ENCODE measurements around the gene NPHP4.

Gene NPHP4

GRCh38 chr1:5989286-5989605 is 3.0 kb downstream of the NPHP4 start:
- DNase-seq: no peak

GRCh38 chr1:5988596-5989285 is 3.5 kb downstream of the NPHP4 start:
- DNase-seq: no peak

GRCh38 chr1:5986018-5986417 is 6.2 kb downstream of the NPHP4 start:
- DNase-seq: no peak

GRCh38 chr1:5985250-5985649 is 7.0 kb downstream of the NPHP4 start:
- DNase-seq: no peak

GRCh38 chr1:5983361-5984103 is 8.7 kb downstream of the NPHP4 start:
- DNase-seq: no peak

GRCh38 chr1:5982868-5983267 is 9.4 kb downstream of the NPHP4 start:
- no peak for DNase-seq

- DNase-seq: no peak
Observed at GRCh38 chr1:5982276-5982675, 9.9 kb downstream of the NPHP4 start.

- no peak for DNase-seq
Observed at GRCh38 chr1:5981009-5981380, 11.2 kb downstream of the NPHP4 start.

- no peak for DNase-seq
Observed at GRCh38 chr1:5980314-5981008, 11.8 kb downstream of the NPHP4 start.

GRCh38 chr1:5979536-5980313 is 12.5 kb downstream of the NPHP4 start:
- no peak for DNase-seq

- DNase-seq: no peak
Observed at GRCh38 chr1:5978452-5978851, 13.8 kb downstream of the NPHP4 start.

- DNase-seq: no peak
Observed at GRCh38 chr1:5977494-5978444, 14.5 kb downstream of the NPHP4 start.

- no peak for DNase-seq
Observed at GRCh38 chr1:5976726-5977493, 15.3 kb downstream of the NPHP4 start.

GRCh38 chr1:5976231-5976630 is 16.0 kb downstream of the NPHP4 start:
- DNase-seq: no peak

GRCh38 chr1:5975133-5975880 is 16.9 kb downstream of the NPHP4 start:
- DNase-seq: no peak

GRCh38 chr1:5974631-5975030 is 17.6 kb downstream of the NPHP4 start:
- DNase-seq: no peak

- no peak for DNase-seq
Observed at GRCh38 chr1:5973771-5974170, 18.5 kb downstream of the NPHP4 start.

- DNase-seq: no peak
Observed at GRCh38 chr1:5972198-5972520, 20.1 kb downstream of the NPHP4 start.

GRCh38 chr1:5971471-5972197 is 20.6 kb downstream of the NPHP4 start:
- no peak for DNase-seq

GRCh38 chr1:5970610-5971273 is 21.5 kb downstream of the NPHP4 start:
- DNase-seq: no peak
